ENCODE measurements around the gene GDF7. TPM values are rescaled to one million over a fixed set of nuclear protein-coding genes. Genes with fewer than 3 reads are reported as not detected.

GDF7 gene
- total RNA-seq, 1 donor from 2014 or later: 3.0 TPM

- Mint-ChIP-seq H3K4me3 (no peak overlapping the region), H3K4me1 (peaks cover 18% of the 10 kb centered on the region), H3K27me3 (ENCODE audit: low read depth) (peaks cover 69% of the 10 kb centered on the region), H3K36me3 (no peaks in the 10 kb centered on the region), H3K9me3 (no peaks in the 10 kb centered on the region), H3K27ac (no peak overlapping the region)
- TF ChIP-seq, protein P1, sequence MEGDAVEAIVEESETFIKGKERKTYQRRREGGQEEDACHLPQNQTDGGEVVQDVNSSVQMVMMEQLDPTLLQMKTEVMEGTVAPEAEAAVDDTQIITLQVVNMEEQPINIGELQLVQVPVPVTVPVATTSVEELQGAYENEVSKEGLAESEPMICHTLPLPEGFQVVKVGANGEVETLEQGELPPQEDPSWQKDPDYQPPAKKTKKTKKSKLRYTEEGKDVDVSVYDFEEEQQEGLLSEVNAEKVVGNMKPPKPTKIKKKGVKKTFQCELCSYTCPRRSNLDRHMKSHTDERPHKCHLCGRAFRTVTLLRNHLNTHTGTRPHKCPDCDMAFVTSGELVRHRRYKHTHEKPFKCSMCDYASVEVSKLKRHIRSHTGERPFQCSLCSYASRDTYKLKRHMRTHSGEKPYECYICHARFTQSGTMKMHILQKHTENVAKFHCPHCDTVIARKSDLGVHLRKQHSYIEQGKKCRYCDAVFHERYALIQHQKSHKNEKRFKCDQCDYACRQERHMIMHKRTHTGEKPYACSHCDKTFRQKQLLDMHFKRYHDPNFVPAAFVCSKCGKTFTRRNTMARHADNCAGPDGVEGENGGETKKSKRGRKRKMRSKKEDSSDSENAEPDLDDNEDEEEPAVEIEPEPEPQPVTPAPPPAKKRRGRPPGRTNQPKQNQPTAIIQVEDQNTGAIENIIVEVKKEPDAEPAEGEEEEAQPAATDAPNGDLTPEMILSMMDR (IDR thresholded peaks at IDR 0.05; ENCODE audit: unreplicated experiment): no peak
- DNase-seq (ENCODE audit: low spot score in 2 of 2, unreplicated experiment in 2 of 2): no peak
Measured at GRCh38 chr2:20673686-20674308, 6.9 kb downstream of the GDF7 start.

GRCh38 chr2:20674309-20674965 is 7.5 kb downstream of the GDF7 start:
- TF ChIP-seq, protein P1 (IDR thresholded peaks at IDR 0.05; ENCODE audit: unreplicated experiment): no peak
- no peak overlapping the region for H3K27ac Mint-ChIP-seq
- peaks cover 63% of the 10 kb centered on the region for H3K27me3 Mint-ChIP-seq (ENCODE audit: low read depth)
- H3K9me3 Mint-ChIP-seq: no peaks in the 10 kb centered on the region
- peaks cover 18% of the 10 kb centered on the region for H3K4me1 Mint-ChIP-seq
- no peak for DNase-seq (ENCODE audit: low spot score in 2 of 2, unreplicated experiment in 2 of 2)
- H3K4me3 Mint-ChIP-seq: no peak overlapping the region
- H3K36me3 Mint-ChIP-seq: no peaks in the 10 kb centered on the region

- Mint-ChIP-seq H3K4me3 (no peak overlapping the region), H3K9me3 (no peaks in the 10 kb centered on the region), H3K27me3 (ENCODE audit: low read depth) (peaks cover 56% of the 10 kb centered on the region), H3K36me3 (no peaks in the 10 kb centered on the region), H3K27ac (no peak overlapping the region), H3K4me1 (peaks cover 12% of the 10 kb centered on the region)
- DNase-seq (ENCODE audit: low spot score in 2 of 2, unreplicated experiment in 2 of 2): no peak
- TF ChIP-seq, protein P1 (IDR thresholded peaks at IDR 0.05; ENCODE audit: unreplicated experiment): no peak
Measured at GRCh38 chr2:20674974-20675679, 8.2 kb downstream of the GDF7 start.

DNA sequence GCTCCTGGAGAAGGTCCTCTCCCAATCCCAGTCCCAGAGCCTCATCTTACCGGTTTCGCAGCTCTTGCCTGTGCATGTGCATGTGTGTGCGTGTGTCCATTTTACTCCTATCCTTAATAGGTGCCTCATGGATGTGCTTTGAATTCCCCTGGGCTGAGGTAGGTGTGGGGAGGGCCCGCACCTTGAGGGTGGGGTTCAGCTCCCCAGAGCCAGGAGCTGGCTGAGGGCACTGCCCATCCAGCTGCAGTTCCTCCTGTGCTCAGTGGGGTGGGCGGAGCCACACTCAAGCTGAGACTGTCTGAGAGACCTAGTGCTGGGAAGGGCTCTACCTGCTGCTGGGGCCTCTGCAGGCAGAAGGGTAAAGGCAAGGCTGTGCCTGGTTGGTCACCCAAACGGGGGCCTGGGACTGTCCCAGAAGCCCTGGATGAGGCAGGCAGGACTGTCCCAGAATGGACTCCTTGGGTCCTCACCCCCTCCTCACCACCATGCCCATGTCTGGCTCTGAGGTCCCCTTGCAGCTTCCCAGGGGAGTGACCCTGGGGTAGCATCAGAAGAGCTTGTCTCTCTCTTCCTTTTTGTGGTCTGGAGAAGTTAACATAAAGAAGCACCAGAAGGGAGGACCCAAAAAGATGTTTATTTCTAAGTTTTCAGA is 8.9 kb downstream of the GDF7 start:
- Mint-ChIP-seq H3K4me3 (no peak overlapping the region), H3K9me3 (no peaks in the 10 kb centered on the region), H3K4me1 (peaks cover 12% of the 10 kb centered on the region), H3K36me3 (peaks cover 2% of the 10 kb centered on the region), H3K27me3 (ENCODE audit: low read depth) (peaks cover 49% of the 10 kb centered on the region), H3K27ac (no peak overlapping the region)
- TF ChIP-seq, protein P1 (IDR thresholded peaks at IDR 0.05; ENCODE audit: unreplicated experiment): no peak
- DNase-seq (ENCODE audit: low spot score in 2 of 2, unreplicated experiment in 2 of 2): no peak

DNA sequence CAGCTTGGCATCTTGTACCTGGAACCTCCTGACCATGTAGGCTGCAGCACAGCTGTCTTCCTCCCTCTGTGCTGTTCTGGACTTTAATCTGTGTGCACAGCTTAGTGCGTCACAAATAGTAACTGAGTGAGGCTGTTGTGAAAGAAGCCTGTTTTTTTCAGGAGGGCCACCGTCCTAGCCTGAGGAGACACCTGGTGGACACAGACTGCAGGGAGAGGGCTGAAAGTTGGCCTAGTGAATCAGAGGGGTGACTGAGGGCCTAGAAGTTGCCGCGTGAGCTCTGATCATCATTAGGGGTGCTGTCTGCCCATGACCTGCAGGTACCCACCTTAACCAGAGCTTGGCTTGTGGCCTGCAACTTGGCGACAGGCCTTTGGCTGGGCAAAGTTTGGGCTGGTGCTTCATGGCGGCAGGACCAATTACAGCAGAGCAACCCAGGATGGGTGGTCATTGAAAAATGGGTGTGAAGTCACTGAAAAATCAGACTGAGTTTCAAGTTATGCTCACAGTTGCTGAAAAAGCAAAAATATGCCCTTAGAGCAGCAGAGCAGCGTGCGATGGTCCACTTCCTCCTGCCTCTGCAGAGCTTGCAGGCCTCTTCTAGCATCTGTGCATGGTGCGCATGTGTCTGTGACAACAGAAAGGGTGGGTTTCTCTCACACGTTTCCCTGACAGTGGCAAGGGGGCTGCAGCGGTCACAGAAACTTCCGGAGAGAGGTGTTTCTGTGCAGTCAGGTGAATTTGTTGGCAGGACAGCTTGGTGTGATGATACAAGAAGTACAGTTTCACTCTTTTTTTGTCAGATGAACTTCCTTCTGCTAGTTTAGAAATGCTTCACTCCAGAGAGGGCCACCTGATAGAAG is 9.6 kb downstream of the GDF7 start:
- TF ChIP-seq, protein P1 (IDR thresholded peaks at IDR 0.05; ENCODE audit: unreplicated experiment): no peak
- no peak for DNase-seq (ENCODE audit: low spot score in 2 of 2, unreplicated experiment in 2 of 2)
- Mint-ChIP-seq H3K27me3 (ENCODE audit: low read depth) (peaks cover 42% of the 10 kb centered on the region), H3K27ac (no peak overlapping the region), H3K36me3 (peaks cover 4% of the 10 kb centered on the region), H3K4me3 (no peak overlapping the region), H3K4me1 (peaks cover 12% of the 10 kb centered on the region), H3K9me3 (no peaks in the 10 kb centered on the region)
